Adrenal gland (tissue), 5 donors: ENCODE results near the gene RALGPS1.

Experiments
- CTCF ChIP-seq, 6 experiments: fragments of 450-650 bp in 4 of 6; fragments of 200-600 bp in 2 of 6; sonication (generic) in 1 of 6; IDR thresholded peaks; 1 replicate in 5 of 6; 2 replicates in 1 of 6; pipeline versions ENCODE4 v1.5.1 to v1.8.0; 2016 to 2021; ENCODE audit warnings: antibody characterized with exemption in 6 of 6, mild to moderate bottlenecking in 2 of 6, moderate library complexity in 1 of 6
- POLR2A ChIP-seq, 2 donors: fragments of 450-650 bp; IDR thresholded peaks; one replicate each; pipeline ENCODE4 v1.6.1; 2017; ENCODE audit warnings: antibody characterized with exemption in 2 of 2, mild to moderate bottlenecking in 2 of 2, moderate library complexity in 1 of 2
- donor health status: DM: no; HTN: no; CAD: no.

GRCh38 chr9:127188396-127188795 lies 273.8 kb downstream of the RALGPS1 start:
- TF ChIP-seq CTCF (IDR thresholded peaks at IDR 0.05), result no peak
- TF ChIP-seq POLR2A (IDR thresholded peaks at IDR 0.05), result no peak
